ENCODE measurements around the gene FCRL3.

- TF ChIP-seq CTCF (IDR thresholded peaks at IDR 0.05) (no peak), ZFX (IDR thresholded peaks at IDR 0.05; ENCODE audit: borderline replicate concordance) (no peak)
Measured at GRCh38 chr1:157641177-157641576, 59.4 kb downstream of the FCRL3 start.
